ENCODE data around the gene LRRC59. TPM values are rescaled to one million over a fixed set of nuclear protein-coding genes. Genes with fewer than 3 reads are reported as not detected.

LRRC59 gene
- polyA plus RNA-seq, 4 donors: 59.9 to 65.0 (median 63.8) TPM

- no peak for DNase-seq (ENCODE audit: low read depth in 4 of 4, low spot score in 3 of 4)
Measured at GRCh38 chr17:50363217-50364060, 33.9 kb downstream of the LRRC59 start.

DNA sequence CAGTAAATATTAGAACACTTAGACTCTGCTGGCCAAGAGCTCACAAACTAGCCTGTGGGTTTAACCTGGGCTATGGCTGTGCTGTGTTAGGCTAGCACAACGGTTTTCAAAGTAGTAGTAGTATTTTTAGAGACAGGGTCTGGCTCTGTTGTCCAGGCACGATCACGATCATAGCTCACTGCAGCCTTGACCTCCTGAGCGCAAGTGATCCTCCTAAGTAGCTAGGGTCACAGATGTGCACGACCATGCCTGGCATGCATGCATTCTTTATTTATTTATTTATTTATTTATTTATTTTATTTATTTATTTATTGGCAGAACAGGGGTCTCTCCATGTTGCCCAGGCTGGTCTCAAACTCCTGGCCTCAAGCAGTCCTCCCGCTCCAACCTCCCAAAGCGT lies 34.7 kb downstream of the LRRC59 start:
- no peak for DNase-seq (ENCODE audit: low read depth in 4 of 4, low spot score in 3 of 4)

DNA sequence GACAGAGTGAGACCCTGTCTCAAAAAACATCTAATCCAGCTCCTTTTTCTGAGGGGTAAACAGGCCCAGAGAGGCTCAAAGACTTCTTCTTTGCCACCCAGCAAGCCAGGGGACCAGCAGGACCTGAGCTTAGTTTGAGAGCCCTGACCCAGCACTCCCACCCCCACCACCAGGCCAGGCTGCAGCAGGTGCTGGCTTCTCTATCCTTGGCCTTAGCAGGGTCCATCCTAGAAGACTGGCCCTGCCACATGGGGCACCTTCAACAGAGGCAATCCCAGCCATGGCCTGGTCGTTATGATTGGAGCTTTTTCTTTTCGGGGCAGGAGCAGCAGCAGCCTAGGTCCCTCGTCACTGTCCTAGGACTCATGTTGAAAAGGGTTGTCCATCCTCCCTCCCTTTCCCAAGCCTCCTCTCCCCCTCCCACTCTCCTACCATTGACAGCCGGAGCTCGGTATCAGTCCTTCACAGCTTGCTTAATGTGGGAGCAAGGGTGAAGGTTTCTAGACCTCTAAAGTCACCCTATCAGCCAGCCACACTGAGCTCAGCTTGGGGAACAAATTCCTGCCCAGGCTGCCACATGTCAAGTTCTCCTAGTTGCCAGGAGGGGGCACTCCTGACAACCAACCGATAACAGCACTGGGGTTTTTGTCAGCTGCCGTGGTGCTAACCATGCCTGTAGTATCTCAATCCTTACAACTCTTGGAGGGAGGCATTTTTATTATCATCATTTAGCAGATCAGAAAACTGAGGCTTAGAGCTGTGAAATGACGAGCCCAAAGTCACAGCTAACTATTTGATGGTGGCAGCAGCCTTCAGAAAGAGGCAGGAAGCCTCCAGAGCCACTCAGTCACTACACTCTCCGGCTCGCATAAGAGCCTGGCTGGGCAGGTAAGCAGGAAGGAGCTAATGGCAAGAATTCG lies 35.5 kb downstream of the LRRC59 start:
- peak in 1 of 4 donors; percentile 23 for DNase-seq (ENCODE audit: low read depth in 4 of 4, low spot score in 3 of 4)

GRCh38 chr17:50360486-50361115 lies 36.7 kb downstream of the LRRC59 start:
- DNase-seq (ENCODE audit: low read depth in 4 of 4, low spot score in 3 of 4): no peak

DNA sequence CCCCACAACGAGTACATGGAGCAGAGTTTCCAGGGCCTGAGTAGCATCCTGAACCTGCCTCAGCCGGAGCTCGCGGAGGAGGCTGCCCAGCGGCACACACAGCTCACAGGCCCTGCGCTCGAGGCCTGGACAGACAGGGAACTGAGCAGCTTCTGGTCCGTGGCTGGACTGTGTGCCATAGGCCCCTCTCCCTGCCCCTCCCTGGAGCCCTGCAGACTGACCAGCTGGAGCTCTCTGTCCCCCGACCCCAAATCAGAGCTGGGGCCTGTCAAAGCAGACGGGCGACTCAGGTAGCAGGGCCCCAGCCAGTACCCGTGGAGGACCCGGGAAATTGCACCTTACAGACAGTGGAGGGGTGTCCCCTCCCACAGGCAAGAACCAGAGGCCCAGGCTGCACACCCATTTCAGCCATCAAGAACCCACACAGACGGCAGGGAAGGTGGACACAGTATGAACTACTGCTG lies 37.3 kb downstream of the LRRC59 start:
- DNase-seq (ENCODE audit: low read depth in 4 of 4, low spot score in 3 of 4): no peak

DNA sequence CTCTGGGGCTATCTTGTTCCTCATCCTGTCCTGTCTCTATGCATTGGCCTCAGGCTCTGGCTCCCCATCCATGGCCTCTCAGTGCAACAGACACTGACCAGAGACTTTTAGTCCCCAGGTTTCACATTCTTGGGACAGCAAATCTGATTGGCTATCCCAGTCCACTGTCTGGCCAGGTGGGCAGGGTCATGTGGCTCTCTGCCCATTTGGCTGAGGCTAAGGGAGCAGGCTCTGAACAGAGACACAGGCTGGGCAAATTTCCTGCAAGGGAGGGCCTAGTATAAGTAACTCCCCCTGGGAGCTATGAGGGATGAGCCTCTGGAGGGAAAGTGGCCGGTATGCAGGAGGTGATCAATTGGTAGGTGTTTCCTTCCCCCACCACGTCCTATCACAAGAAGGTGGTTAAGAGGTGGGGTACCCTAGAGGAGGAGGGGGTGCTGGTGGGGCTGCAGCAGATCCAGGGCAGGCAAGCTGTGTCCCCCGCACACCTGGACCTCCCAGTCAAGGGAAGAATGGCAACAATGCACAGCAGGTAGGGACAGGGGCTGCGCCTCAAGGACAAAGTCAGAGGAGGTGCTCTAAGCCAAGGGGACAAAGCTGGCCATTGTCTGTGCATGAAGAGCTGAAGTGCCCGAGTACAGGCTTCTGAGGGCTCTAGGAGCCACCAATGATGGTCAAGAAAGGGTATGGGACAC lies 38.2 kb downstream of the LRRC59 start:
- no peak for DNase-seq (ENCODE audit: low read depth in 4 of 4, low spot score in 3 of 4)

GRCh38 chr17:50358177-50358576 lies 39.1 kb downstream of the LRRC59 start:
- DNase-seq (ENCODE audit: low read depth in 4 of 4, low spot score in 3 of 4): no peak

DNA sequence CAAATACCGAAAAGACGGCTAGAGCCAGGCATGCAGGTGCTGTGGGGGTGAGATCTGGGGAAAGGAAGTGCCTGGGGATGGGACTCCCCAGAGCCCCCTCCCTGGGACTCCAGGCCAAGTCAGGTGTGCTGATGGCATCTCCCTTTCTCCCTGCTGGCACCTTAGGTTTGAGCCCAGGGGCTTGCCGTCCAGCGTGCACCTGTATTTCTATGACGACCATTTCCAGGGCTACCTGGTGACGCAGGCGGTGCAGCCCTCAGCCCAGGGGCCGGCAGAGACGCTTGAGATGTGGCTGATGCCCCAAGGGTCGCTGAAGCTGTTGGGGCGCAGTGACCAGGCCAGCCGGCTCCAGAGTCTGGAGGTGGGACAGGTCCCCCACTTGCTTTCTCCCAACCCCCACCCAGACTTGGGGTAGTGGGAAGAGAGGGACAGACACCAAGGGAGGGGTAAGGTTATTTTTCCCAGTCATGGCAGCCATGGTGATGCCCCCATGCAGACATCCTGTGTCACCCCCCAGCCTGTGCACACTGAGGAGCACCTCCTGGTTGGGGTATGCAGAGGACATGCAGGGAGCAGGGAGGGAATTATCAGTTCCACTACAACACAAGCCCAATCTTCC lies 40.3 kb downstream of the LRRC59 start:
- DNase-seq (ENCODE audit: low read depth in 4 of 4, low spot score in 3 of 4): no peak

DNA sequence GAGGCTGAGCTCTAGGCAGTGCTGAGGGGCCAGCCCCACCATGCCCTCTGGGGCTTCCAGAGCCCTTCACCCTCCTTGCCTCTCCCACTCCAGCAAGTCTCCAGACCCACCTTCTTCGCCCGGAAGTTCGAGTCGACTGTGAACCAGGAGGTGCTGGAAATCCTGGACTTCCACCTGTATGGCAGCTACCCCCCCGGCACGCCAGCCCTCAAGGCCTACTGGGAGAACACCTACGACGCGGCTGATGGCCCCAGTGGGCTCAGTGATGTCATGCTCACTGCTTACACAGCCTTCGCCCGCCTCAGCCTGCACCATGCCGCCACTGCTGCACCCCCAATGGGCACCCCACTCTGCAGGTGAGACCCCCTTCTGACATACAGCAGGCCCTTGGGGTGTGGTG lies 40.9 kb downstream of the LRRC59 start:
- no peak for DNase-seq (ENCODE audit: low read depth in 4 of 4, low spot score in 3 of 4)

DNA sequence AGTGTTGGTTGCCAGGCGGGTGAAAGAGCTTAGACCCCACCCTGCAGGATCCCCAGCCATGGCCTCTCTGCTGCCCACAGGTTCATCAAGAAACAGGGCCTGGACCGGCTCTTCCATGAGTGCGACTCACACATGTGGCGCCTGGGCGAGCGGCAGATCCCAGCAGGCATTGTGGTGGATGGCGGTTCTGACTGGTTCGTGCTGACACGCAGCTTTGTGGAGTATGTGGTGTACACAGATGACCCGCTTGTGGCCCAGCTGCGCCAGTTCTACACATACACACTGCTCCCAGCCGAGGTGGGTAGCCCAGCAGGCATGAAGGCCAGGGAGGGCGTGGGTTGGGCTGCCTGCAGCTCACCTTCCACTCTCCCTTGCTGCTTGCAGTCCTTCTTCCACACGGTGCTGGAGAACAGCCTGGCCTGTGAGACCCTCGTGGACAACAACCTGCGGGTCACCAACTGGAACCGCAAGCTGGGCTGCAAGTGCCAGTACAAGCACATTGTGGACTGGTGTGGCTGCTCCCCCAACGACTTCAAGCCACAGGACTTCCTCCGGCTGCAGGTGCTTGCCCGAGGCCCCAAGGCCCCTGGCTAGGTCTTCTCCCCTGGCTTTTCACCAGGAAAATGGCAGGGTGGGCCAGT lies 41.5 kb downstream of the LRRC59 start:
- no peak for DNase-seq (ENCODE audit: low read depth in 4 of 4, low spot score in 3 of 4)

DNA sequence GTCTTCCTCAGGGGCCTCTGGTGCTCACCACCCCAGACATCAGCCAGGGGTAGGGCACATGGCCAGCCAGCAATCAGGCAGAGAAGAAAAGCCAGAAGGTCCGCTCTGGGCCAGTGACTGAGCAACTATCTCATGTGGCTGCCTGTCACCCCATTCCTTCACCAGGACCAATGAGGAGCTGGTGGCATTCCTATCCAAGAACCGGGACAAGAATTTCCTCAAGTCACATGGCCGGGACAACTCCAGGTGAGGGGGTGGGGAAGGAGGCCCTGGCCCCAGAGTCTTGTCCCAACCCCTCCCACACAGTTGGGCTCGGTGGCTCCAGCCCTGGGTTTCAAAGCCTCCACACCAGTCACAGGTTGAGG lies 42.0 kb downstream of the LRRC59 start:
- no peak for DNase-seq (ENCODE audit: low read depth in 4 of 4, low spot score in 3 of 4)

- DNase-seq (ENCODE audit: low read depth in 4 of 4, low spot score in 3 of 4): no peak
Measured at GRCh38 chr17:50354776-50355175, 42.5 kb downstream of the LRRC59 start.

- no peak for DNase-seq (ENCODE audit: low read depth in 4 of 4, low spot score in 3 of 4)
Measured at GRCh38 chr17:50354198-50354597, 43.1 kb downstream of the LRRC59 start.

GRCh38 chr17:50353600-50354195 lies 43.6 kb downstream of the LRRC59 start:
- no peak for DNase-seq (ENCODE audit: low read depth in 4 of 4, low spot score in 3 of 4)

DNA sequence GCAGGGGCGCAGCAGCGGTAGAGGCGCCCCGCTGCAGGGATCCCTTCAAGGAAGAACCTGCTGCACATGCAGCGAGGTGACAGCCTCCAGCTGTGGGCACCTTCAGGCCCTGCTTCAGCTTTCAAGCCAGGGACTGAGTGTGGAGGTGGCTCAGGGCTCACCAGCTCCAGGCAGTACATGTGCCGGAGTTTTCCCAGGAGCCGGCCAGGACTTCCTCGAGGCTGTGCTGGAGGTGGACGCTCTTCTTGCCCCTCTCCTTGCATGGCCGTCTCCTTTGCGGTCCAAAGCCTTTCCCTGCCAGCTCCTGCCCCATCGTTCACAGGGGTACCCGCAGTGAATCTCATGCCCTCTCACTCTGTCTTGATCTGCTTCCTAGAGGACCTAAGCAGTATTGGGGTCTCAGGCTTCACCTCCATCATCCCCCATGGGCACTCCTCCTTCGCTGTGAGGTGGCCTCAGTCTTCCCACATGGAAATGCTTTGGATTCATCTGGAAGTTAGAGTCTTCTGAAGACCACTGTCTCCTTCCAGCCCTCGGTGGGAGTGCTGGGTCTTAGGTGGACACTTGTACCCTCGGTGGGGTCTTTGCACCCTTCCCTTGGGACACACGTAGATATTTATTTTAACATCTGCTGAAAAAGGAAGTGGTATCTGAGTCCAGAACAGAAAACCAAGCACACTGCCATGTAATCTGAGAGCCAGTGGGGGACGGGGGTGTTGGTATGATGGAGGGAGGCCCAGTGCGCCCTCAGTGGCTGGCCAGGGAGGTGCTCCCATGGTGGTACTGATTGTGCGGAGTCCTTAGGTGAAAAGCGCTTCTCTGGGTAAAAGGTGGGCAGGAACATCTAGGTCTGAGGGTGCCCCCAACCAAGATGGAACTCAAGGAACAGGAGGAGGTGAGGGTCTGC lies 44.4 kb downstream of the LRRC59 start:
- no peak for DNase-seq (ENCODE audit: low read depth in 4 of 4, low spot score in 3 of 4)

DNA sequence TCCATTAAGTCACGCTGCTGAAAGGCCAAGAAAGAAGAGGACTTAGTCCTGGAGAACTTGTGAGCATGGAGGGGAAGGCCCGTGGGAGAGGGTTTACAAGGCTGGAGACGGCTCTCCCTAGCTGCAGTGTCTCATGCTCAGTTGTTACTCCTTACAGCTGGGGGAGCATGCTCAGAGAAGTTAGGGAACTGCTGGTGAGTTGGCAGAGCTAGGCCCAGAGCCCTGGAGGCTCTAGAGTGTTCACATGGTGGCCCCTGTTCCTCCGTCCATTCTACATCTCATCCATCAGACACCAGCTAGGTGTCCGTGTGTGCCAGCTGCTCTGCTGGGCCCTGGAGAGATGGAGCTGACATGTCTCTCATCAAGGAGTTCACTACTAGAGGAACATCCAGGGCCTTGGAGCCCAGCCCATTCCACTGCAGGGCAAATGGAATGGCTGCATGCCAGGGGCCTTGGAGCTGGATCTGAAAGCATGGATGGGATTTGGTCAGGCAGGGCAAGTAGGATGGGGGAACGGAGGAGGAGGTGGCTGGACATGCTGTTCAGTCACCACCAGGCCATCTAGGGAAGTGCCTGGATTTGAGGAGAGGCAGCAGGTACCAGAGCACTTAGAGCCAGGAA lies 45.1 kb downstream of the LRRC59 start:
- no peak for DNase-seq (ENCODE audit: low read depth in 4 of 4, low spot score in 3 of 4)

DNA sequence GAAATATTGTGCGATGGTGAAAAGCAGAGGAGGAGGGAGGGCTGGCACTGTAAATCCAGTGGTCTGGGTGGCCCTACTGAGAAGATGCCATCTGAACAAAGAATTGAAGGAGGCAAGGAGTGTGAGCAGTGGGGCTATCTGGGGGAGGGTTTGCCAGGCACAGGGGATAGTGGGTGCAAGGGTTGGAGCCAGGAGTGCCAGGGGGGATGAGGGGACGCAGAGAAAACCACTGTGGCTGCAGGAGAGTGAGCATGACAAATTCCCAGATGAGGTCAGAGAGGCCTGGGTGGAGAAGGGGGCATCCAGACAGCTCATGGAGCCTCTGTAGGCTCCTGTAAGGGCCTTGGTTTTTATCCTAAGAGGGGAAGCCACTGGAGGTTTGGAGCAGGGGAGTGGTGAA lies 46.6 kb downstream of the LRRC59 start:
- DNase-seq (ENCODE audit: low read depth in 4 of 4, low spot score in 3 of 4): no peak

DNA sequence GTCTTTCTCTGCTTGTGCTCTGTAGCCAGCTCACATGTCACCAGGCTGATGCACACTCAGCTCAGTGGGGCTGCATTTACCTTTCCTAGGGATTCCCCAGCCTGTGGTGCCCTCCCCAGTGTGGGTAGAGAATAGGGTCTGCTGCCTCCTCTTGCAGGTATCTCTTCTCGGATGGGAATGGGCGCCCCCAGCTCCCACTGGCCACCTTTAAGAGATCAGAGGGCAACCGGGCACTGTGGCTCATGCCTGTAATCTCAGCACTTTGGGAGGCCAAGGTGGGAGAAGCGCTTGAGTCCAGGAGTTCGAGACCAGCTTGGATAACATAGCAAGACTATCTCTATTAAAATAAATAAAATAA lies 48.1 kb downstream of the LRRC59 start:
- no peak for DNase-seq (ENCODE audit: low read depth in 4 of 4, low spot score in 3 of 4)

Measured in right renal pelvis (tissue), 4 donors.